ENCODE results near the gene PCMTD2.

The PCMTD2 gene

GRCh38 chr20:64254571-64255360 lies 782 bp upstream of the PCMTD2 start:
- DNase-seq (ENCODE audit: low read depth in 1 of 2, low spot score in 1 of 2) = no peak

GRCh38 chr20:64256282-64256935 lies 861 bp downstream of the PCMTD2 start:
- no peak for DNase-seq (ENCODE audit: low read depth in 1 of 2, low spot score in 1 of 2)

GRCh38 chr20:64257107-64257757 lies 1.7 kb downstream of the PCMTD2 start:
- DNase-seq (ENCODE audit: low read depth in 1 of 2, low spot score in 1 of 2) = no peak

- no peak for DNase-seq (ENCODE audit: low read depth in 1 of 2, low spot score in 1 of 2)
These were observed 2.7 kb downstream of the PCMTD2 start for GRCh38 chr20:64258071-64258823.

GRCh38 chr20:64260239-64260638 lies 4.7 kb downstream of the PCMTD2 start:
- DNase-seq (ENCODE audit: low read depth in 1 of 2, low spot score in 1 of 2) = no peak

GRCh38 chr20:64261138-64261537 lies 5.6 kb downstream of the PCMTD2 start:
- DNase-seq (ENCODE audit: low read depth in 1 of 2, low spot score in 1 of 2) = no peak

GRCh38 chr20:64264091-64264490 lies 8.5 kb downstream of the PCMTD2 start:
- no peak for DNase-seq (ENCODE audit: low read depth in 1 of 2, low spot score in 1 of 2)

GRCh38 chr20:64265201-64265600 lies 9.7 kb downstream of the PCMTD2 start:
- DNase-seq (ENCODE audit: low read depth in 1 of 2, low spot score in 1 of 2) = no peak

- DNase-seq (ENCODE audit: low read depth in 1 of 2, low spot score in 1 of 2) = no peak
These were observed 11.4 kb downstream of the PCMTD2 start for GRCh38 chr20:64266988-64267387.

GRCh38 chr20:64268174-64268573 lies 12.6 kb downstream of the PCMTD2 start:
- DNase-seq (ENCODE audit: low read depth in 1 of 2, low spot score in 1 of 2) = no peak

- no peak for DNase-seq (ENCODE audit: low read depth in 1 of 2, low spot score in 1 of 2)
These were observed 14.3 kb downstream of the PCMTD2 start for GRCh38 chr20:64269604-64270411.

GRCh38 chr20:64271636-64272035 lies 16.1 kb downstream of the PCMTD2 start:
- DNase-seq (ENCODE audit: low read depth in 1 of 2, low spot score in 1 of 2) = no peak

- no peak for DNase-seq (ENCODE audit: low read depth in 1 of 2, low spot score in 1 of 2)
These were observed 17.6 kb downstream of the PCMTD2 start for GRCh38 chr20:64273109-64273508.

- DNase-seq (ENCODE audit: low read depth in 1 of 2, low spot score in 1 of 2) = no peak
These were observed 21.3 kb downstream of the PCMTD2 start for GRCh38 chr20:64276817-64277216.

GRCh38 chr20:64277571-64278316 lies 22.2 kb downstream of the PCMTD2 start:
- DNase-seq (ENCODE audit: low read depth in 1 of 2, low spot score in 1 of 2) = no peak

- no peak for DNase-seq (ENCODE audit: low read depth in 1 of 2, low spot score in 1 of 2)
These were observed 22.8 kb downstream of the PCMTD2 start for GRCh38 chr20:64278317-64278681.

- DNase-seq (ENCODE audit: low read depth in 1 of 2, low spot score in 1 of 2) = no peak
These were observed 24.4 kb downstream of the PCMTD2 start for GRCh38 chr20:64279826-64280459.

GRCh38 chr20:64280460-64280843 lies 24.9 kb downstream of the PCMTD2 start:
- no peak for DNase-seq (ENCODE audit: low read depth in 1 of 2, low spot score in 1 of 2)

- no peak for DNase-seq (ENCODE audit: low read depth in 1 of 2, low spot score in 1 of 2)
These were observed 28.1 kb downstream of the PCMTD2 start for GRCh38 chr20:64283646-64284045.
